Heart left ventricle (tissue), 13 donors: ENCODE data around the gene OR2L2.

Experiments
- CTCF ChIP-seq, 12 donors: fragments of 200-600 bp; sonication (generic) in 4 of 12; IDR thresholded peaks; one replicate each; pipeline versions ENCODE4 v1.5.0 to v1.8.0; 2018 to 2022; ENCODE audit warnings: antibody characterized with exemption in 12 of 12, mild to moderate bottlenecking in 5 of 12
- POLR2A ChIP-seq, 2 donors: fragments of 450-650 bp; IDR thresholded peaks; one replicate each; pipeline ENCODE4 v1.6.1; 2017; ENCODE audit warnings: antibody characterized with exemption in 2 of 2, mild to moderate bottlenecking in 2 of 2, moderate library complexity in 2 of 2
- donor health status: ischemic (EF 13 %, LVEDD 7.1; RV severe dilation, severe dysfunction).
- donor health status: DM: no; HTN: yes; CAD: no.
- donor health status: DM: no; HTN: no; CAD: no.
- donor health status: ischemic (EF 25% LVEDD 6.9; RV normal size, moderate dysfunction).
- donor health status: ischemic (EF 25% LVEDD 5.7; RV mildly dilated, moderate dysfunction).
- donor health status: ischemic (EF 35%, LVEDD 5.7; RV mildly dilated, moderate dysfunction).
- donor health status: nonischemic (EF 11% LVEDD 7.7; RV severe dilation, severe dysfunction).
- donor health status: DM: yes; HTN: yes; CAD: no.
- donor health status: PGD.
- donor health status: ischemic (EF 29% LVEDD 5.4; RV normal size, mild dysfunction).
- donor health status: nonischemic (EF 23%, LVEDD 6.1; RV moderate dilation, normal function).

- TF ChIP-seq CTCF (IDR thresholded peaks at IDR 0.05) (no peak), POLR2A (IDR thresholded peaks at IDR 0.05) (no peak)
These were observed 14.1 kb upstream of the OR2L2 start for GRCh38 chr1:248015803-248016202.
